HepG2 (cell line): ENCODE data around the gene PNKD. TPM values are rescaled to one million over a fixed set of nuclear protein-coding genes. Genes with fewer than 3 reads are reported as not detected.
A peak's percentile ranks its signal among the peaks of the same experiment; 100 is the strongest.

Experiments
- ARHGAP35 ChIP-seq: sonication (generic); formaldehyde crosslinking; IDR thresholded peaks from 2 replicates; pipeline ENCODE4 v1.9.0; 2022; ENCODE audit warnings: mild to moderate bottlenecking, inconsistent platforms, moderate library complexity, missing genetic modification reagents, borderline replicate concordance
- CENPBD1 ChIP-seq: sonication (generic); formaldehyde crosslinking; IDR thresholded peaks from 2 replicates; pipeline ENCODE4 v1.8.0; 2022; ENCODE audit warnings: missing genetic modification reagents, low read depth, mild to moderate bottlenecking, borderline replicate concordance
- ISX ChIP-seq: sonication (generic); formaldehyde crosslinking; conservative IDR thresholded peaks from 2 replicates; pipeline ENCODE4 v1.5.0; 2020; ENCODE audit warnings: missing genetic modification reagents
- MED8 ChIP-seq: sonication (generic); formaldehyde crosslinking; IDR thresholded peaks from 2 replicates; pipeline ENCODE4 v1.8.1; 2023; ENCODE audit warnings: mild to moderate bottlenecking, missing genetic modification reagents; ENCODE audit not compliant: insufficient replicate concordance
- PHF5A ChIP-seq: IDR thresholded peaks from one replicate; pipeline ENCODE4 v1.6.1; 2018; ENCODE audit warnings: low read depth, missing genetic modification reagents; ENCODE audit not compliant: unreplicated experiment
- RCOR2 ChIP-seq: IDR thresholded peaks from 2 replicates; pipeline ENCODE4 v1.6.1; 2016; ENCODE audit warnings: missing biosample characterization, missing genetic modification reagents
- SMC3 ChIP-seq: IDR thresholded peaks from 2 replicates; pipeline ENCODE4 v1.6.1; 2011; ENCODE audit warnings: low read length, improper control_type of control experiment
- TCF12 ChIP-seq, 2 experiments: fragments of 450-650 bp in 1 of 2; sonication (generic) in 1 of 2; formaldehyde crosslinking in 1 of 2; IDR thresholded peaks; 2 replicates each; pipeline versions ENCODE4 v1.6.1 to v1.8.0; 2017 to 2022; ENCODE audit warnings: antibody characterized with exemption in 1 of 2, mild to moderate bottlenecking in 1 of 2, missing genetic modification reagents in 1 of 2, moderate library complexity in 1 of 2
- TP53 ChIP-seq: sonication (generic); formaldehyde crosslinking; conservative IDR thresholded peaks from 2 replicates; pipeline ENCODE4 v1.4.0; 2020; ENCODE audit warnings: missing genetic modification reagents
- ZKSCAN5 ChIP-seq: sonication (generic); formaldehyde crosslinking; IDR thresholded peaks from 2 replicates; pipeline ENCODE4 v1.5.1; 2020; ENCODE audit warnings: mild to moderate bottlenecking, missing genetic modification reagents
- ZNF10 ChIP-seq: sonication (generic); formaldehyde crosslinking; IDR thresholded peaks from 2 replicates; pipeline ENCODE4 v1.4.0; 2020; ENCODE audit warnings: mild to moderate bottlenecking, low read depth, missing genetic modification reagents, borderline replicate concordance
- ZNF12 ChIP-seq: sonication (generic); formaldehyde crosslinking; IDR thresholded peaks from 2 replicates; pipeline ENCODE4 v1.5.0; 2020; ENCODE audit warnings: missing genetic modification reagents
- ZNF234 ChIP-seq: sonication (generic); formaldehyde crosslinking; conservative IDR thresholded peaks from 2 replicates; pipeline ENCODE4 v1.5.1; 2020; ENCODE audit warnings: mild to moderate bottlenecking, missing genetic modification reagents
- ZNF737 ChIP-seq: sonication (generic); formaldehyde crosslinking; IDR thresholded peaks from 2 replicates; pipeline ENCODE4 v1.5.0; 2020; ENCODE audit warnings: missing genetic modification reagents, mild to moderate bottlenecking, borderline replicate concordance
- polyA plus RNA-seq, 8 experiments: library from polyadenylated mRNA; depleted of rRNA in 3 of 8; stranded (reverse) in 7 of 8; unstranded in 1 of 8; fragments of >200 nt; fragmentation: Illumina TruSeq in 4 of 8; extraction: Trizol in 4 of 8; gene quantifications; 2 replicates each; pipeline versions ENCODE4 v1.2.1 to v1.2.3, GENCODE V29; 2011 to 2016; ENCODE audit warnings: low read depth in 4 of 8, missing spikeins in 1 of 8, mixed read lengths in 1 of 8; ENCODE audit not compliant: insufficient read depth in 1 of 8
- total RNA-seq, 5 experiments: library from RNA; depleted of rRNA; stranded (reverse); fragments of >200 nt; fragmentation: Illumina TruSeq; extraction: Trizol; gene quantifications; 2 replicates each; pipeline ENCODE4 v1.2.3, GENCODE V29; 2016; ENCODE audit warnings: low read depth in 1 of 5
- TF ChIP-seq, protein P1 (sequence below): sonication (generic); formaldehyde crosslinking; IDR thresholded peaks from 2 replicates; pipeline ENCODE4 v1.5.0; 2020; ENCODE audit warnings: mild to moderate bottlenecking, missing genetic modification reagents, borderline replicate concordance
- TF ChIP-seq, protein P2 (sequence below): sonication (generic); formaldehyde crosslinking; conservative IDR thresholded peaks from 2 replicates; pipeline ENCODE4 v1.4.0; 2020; ENCODE audit warnings: missing genetic modification reagents
- TF ChIP-seq, protein P3 (sequence below): sonication (generic); formaldehyde crosslinking; IDR thresholded peaks from 2 replicates; pipeline ENCODE4 v1.4.0; 2020; ENCODE audit warnings: missing genetic modification reagents
- TF ChIP-seq, protein P4 (sequence below): IDR thresholded peaks from 2 replicates; pipeline ENCODE4 v1.6.1; 2012; ENCODE audit warnings: low read depth, low read length, improper control_type of control experiment

The PNKD gene
- total and polyA plus RNA-seq, 2 of the 13 experiments (the other 11 are each of a cell fraction or from before 2014, with no cell fraction given), result 55.9 to 80.4 TPM

DNA sequence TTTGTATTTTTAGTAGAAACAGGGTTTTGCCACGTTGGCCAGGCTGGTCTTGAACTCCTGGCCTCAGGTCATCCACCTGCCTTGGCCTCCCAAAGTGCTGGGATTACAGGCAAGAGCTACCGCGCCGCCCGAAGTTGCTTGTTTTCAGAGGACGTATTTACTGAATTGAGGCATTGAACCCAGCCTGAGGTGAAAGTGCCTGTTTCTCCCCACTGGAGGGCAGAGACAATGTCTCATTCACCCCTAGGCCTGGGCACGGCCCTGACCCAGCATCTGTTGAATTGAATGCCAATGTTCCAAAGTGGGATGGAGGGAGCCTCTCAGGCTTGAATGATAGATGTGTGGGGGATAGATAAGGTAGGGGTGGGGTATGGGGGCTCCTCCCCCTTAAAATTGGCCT lies 26.5 kb downstream of the PNKD start (continued):
- TF ChIP-seq, protein P1, sequence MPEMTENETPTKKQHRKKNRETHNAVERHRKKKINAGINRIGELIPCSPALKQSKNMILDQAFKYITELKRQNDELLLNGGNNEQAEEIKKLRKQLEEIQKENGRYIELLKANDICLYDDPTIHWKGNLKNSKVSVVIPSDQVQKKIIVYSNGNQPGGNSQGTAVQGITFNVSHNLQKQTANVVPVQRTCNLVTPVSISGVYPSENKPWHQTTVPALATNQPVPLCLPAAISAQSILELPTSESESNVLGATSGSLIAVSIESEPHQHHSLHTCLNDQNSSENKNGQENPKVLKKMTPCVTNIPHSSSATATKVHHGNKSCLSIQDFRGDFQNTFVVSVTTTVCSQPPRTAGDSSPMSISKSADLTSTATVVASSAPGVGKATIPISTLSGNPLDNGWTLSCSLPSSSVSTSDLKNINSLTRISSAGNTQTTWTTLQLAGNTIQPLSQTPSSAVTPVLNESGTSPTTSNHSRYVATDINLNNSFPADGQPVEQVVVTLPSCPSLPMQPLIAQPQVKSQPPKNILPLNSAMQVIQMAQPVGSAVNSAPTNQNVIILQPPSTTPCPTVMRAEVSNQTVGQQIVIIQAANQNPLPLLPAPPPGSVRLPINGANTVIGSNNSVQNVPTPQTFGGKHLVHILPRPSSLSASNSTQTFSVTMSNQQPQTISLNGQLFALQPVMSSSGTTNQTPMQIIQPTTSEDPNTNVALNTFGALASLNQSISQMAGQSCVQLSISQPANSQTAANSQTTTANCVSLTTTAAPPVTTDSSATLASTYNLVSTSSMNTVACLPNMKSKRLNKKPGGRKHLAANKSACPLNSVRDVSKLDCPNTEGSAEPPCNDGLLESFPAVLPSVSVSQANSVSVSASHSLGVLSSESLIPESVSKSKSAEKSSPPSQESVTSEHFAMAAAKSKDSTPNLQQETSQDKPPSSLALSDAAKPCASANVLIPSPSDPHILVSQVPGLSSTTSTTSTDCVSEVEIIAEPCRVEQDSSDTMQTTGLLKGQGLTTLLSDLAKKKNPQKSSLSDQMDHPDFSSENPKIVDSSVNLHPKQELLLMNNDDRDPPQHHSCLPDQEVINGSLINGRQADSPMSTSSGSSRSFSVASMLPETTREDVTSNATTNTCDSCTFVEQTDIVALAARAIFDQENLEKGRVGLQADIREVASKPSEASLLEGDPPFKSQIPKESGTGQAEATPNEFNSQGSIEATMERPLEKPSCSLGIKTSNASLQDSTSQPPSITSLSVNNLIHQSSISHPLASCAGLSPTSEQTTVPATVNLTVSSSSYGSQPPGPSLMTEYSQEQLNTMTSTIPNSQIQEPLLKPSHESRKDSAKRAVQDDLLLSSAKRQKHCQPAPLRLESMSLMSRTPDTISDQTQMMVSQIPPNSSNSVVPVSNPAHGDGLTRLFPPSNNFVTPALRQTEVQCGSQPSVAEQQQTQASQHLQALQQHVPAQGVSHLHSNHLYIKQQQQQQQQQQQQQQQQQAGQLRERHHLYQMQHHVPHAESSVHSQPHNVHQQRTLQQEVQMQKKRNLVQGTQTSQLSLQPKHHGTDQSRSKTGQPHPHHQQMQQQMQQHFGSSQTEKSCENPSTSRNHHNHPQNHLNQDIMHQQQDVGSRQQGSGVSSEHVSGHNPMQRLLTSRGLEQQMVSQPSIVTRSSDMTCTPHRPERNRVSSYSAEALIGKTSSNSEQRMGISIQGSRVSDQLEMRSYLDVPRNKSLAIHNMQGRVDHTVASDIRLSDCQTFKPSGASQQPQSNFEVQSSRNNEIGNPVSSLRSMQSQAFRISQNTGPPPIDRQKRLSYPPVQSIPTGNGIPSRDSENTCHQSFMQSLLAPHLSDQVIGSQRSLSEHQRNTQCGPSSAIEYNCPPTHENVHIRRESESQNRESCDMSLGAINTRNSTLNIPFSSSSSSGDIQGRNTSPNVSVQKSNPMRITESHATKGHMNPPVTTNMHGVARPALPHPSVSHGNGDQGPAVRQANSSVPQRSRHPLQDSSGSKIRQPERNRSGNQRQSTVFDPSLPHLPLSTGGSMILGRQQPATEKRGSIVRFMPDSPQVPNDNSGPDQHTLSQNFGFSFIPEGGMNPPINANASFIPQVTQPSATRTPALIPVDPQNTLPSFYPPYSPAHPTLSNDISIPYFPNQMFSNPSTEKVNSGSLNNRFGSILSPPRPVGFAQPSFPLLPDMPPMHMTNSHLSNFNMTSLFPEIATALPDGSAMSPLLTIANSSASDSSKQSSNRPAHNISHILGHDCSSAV (CRISPR knock-in tag), result no peak
- TF ChIP-seq ZNF12 (no peak), ARHGAP35 (CRISPR knock-in tag) (no peak), PHF5A (CRISPR knock-in tag) (no peak), TCF12 (IDR thresholded peaks at IDR 0.05) (no peak), TCF12 (CRISPR knock-in tag; IDR thresholded peaks at IDR 0.05) (no peak), ZNF10 (CRISPR knock-in tag) (no peak), CENPBD1 (no peak), ZNF234 (CRISPR knock-in tag) (no peak), ZNF737 (CRISPR knock-in tag) (no peak), TP53 (CRISPR knock-in tag) (no peak), ISX (CRISPR knock-in tag) (no peak), SMC3 (peak; percentile 64; the same call in 1 of the 2 replicates), RCOR2 (CRISPR knock-in tag) (0 out of 2 replicates have a peak, but pooled peaks have one; percentile 46), MED8 (CRISPR knock-in tag) (no peak), ZKSCAN5 (CRISPR knock-in tag) (no peak)
- TF ChIP-seq, protein P2, sequence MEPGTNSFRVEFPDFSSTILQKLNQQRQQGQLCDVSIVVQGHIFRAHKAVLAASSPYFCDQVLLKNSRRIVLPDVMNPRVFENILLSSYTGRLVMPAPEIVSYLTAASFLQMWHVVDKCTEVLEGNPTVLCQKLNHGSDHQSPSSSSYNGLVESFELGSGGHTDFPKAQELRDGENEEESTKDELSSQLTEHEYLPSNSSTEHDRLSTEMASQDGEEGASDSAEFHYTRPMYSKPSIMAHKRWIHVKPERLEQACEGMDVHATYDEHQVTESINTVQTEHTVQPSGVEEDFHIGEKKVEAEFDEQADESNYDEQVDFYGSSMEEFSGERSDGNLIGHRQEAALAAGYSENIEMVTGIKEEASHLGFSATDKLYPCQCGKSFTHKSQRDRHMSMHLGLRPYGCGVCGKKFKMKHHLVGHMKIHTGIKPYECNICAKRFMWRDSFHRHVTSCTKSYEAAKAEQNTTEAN (CRISPR knock-in tag), result 0 out of 2 replicates have a peak, but pooled peaks have one; percentile 62
- TF ChIP-seq, protein P3, sequence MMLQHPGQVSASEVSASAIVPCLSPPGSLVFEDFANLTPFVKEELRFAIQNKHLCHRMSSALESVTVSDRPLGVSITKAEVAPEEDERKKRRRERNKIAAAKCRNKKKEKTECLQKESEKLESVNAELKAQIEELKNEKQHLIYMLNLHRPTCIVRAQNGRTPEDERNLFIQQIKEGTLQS (CRISPR knock-in tag), result no peak
- TF ChIP-seq, protein P4, sequence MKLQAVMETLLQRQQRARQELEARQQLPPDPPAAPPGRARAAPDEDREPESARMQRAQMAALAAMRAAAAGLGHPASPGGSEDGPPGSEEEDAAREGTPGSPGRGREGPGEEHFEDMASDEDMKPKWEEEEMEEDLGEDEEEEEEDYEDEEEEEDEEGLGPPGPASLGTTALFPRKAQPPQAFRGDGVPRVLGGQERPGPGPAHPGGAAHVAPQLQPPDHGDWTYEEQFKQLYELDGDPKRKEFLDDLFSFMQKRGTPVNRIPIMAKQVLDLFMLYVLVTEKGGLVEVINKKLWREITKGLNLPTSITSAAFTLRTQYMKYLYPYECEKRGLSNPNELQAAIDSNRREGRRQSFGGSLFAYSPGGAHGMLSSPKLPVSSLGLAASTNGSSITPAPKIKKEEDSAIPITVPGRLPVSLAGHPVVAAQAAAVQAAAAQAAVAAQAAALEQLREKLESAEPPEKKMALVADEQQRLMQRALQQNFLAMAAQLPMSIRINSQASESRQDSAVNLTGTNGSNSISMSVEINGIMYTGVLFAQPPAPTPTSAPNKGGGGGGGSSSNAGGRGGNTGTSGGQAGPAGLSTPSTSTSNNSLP, result no peak
